Measurements from ENCODE around the gene HELB. TPM values are rescaled to one million over a fixed set of nuclear protein-coding genes. Genes with fewer than 3 reads are reported as not detected.

Gene HELB
- total RNA-seq, 1 experiment from 2014 or later: 4.1 TPM

DNA sequence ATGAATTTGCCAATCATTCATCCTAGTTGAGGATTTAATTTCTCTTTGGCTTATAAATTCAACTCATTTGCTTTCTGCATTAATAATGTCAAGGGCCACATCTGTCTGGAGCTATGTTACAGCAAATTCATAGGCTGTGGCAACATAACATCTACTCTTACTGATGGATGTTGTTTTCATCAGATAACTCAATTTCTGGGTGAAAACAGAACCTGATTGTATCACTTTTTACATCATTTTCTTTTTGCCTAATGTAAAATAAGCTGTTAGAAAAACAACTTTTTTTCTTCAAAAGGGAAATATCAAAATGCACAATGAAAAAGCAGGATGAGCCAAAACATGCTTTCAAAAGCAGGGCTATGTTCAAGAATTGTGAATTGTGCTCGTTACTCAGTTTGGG is 73.3 kb downstream of the HELB start:
- TF ChIP-seq EZH2 (IDR thresholded peaks at IDR 0.05; ENCODE audit: borderline replicate concordance, low read depth, low read length, poor library complexity, severe bottlenecking): no peak
- TF ChIP-seq, protein P1, sequence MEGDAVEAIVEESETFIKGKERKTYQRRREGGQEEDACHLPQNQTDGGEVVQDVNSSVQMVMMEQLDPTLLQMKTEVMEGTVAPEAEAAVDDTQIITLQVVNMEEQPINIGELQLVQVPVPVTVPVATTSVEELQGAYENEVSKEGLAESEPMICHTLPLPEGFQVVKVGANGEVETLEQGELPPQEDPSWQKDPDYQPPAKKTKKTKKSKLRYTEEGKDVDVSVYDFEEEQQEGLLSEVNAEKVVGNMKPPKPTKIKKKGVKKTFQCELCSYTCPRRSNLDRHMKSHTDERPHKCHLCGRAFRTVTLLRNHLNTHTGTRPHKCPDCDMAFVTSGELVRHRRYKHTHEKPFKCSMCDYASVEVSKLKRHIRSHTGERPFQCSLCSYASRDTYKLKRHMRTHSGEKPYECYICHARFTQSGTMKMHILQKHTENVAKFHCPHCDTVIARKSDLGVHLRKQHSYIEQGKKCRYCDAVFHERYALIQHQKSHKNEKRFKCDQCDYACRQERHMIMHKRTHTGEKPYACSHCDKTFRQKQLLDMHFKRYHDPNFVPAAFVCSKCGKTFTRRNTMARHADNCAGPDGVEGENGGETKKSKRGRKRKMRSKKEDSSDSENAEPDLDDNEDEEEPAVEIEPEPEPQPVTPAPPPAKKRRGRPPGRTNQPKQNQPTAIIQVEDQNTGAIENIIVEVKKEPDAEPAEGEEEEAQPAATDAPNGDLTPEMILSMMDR (conservative IDR thresholded peaks at IDR 0.05; ENCODE audit: low read depth, low read length): no peak
- H3K9me3 ChIP-seq (ENCODE audit: low read depth, low read length, poor library complexity, severe bottlenecking): no peaks in the 10 kb centered on the region
- no peak overlapping the region for H3K27ac ChIP-seq (ENCODE audit: low read depth, low read length, poor library complexity, severe bottlenecking)
- intact Hi-C loops (cut with micrococcal nuclease; ENCODE audit: unreplicated experiment): no loop called here
- POLR2A ChIA-PET (ENCODE audit: low non-redundant PET): no interaction called here
- H3K27me3 ChIP-seq (replicated peaks; ENCODE audit: insufficient read depth, low read depth, low read length, poor library complexity): no peaks in the 10 kb centered on the region
- no peaks in the 10 kb centered on the region for H3K36me3 ChIP-seq (ENCODE audit: insufficient read depth, low read length, poor library complexity, severe bottlenecking)
- BruUV-seq (replicated peaks): no TSS peak
- H3K4me1 ChIP-seq (ENCODE audit: insufficient read depth, low read length, poor library complexity, severe bottlenecking): peaks cover 1% of the 10 kb centered on the region
- H3K4me3 ChIP-seq (ENCODE audit: low read depth, low read length, poor library complexity, severe bottlenecking): no peak overlapping the region
- CTCF ChIA-PET: no interaction called here
- no peak for DNase-seq (ENCODE audit: low spot score)

DNA sequence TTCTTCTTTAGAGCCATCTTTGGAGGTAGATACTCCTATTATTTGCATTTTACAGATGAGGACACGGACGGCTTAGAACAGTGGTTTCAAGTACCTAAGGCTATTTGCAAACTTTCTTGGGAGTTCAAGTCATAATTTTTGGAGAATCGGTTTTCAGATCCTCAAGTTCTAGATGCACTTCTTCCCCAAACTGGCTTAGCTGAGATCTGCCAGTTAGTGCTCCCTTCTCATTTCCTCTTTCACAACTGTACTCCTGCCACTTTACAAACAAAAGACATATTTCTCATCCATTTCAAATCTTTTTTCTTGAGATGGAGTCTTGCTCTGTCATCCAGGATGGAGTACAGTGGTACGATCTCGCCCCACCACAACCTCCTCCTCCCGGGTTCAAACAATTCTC is 77.3 kb downstream of the HELB start:
- POLR2A ChIA-PET (ENCODE audit: low non-redundant PET): no interaction called here

DNA sequence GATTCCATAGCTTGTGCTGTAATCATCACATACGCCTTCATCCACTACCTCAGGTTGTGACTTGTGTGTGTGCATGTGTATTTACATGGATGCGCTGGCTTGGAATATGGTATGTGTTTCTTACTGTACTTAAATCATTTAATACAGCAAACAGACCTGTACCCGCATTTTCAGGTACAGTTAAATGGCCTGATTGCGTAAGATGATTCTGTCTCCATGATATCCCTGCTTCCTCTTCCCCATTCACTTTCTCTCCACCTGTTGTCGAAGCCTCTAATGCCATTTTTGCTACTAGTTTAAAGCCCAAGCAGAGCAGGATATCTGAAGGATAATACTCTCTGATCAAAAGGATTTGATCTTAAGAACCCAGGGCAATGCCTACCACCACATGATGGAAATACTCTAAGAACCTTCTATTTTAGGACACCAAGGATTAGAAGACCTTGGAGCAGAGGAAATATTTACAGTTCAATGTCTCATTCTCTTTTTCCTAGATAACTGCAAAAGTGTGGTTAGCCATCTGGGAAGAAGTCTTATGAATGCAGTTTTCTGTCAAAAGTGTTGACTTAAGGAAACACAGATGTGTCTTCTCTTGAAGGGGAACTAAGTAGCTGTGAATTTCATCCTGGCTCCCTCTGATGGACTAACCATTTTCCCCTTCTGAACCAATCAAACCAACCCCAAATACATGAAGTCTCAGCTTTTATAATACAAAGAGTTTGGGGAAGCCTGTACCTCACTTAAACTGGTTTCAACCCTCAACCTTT is 78.7 kb downstream of the HELB start:
- Histone ChIP-seq H3K4me1 (ENCODE audit: insufficient read depth, low read length, poor library complexity, severe bottlenecking) (no peaks in the 10 kb centered on the region), H3K27ac (ENCODE audit: low read depth, low read length, poor library complexity, severe bottlenecking) (no peak overlapping the region), H3K9me3 (ENCODE audit: low read depth, low read length, poor library complexity, severe bottlenecking) (no peaks in the 10 kb centered on the region), H3K4me3 (ENCODE audit: low read depth, low read length, poor library complexity, severe bottlenecking) (no peak overlapping the region), H3K36me3 (ENCODE audit: insufficient read depth, low read length, poor library complexity, severe bottlenecking) (no peaks in the 10 kb centered on the region), H3K27me3 (replicated peaks; ENCODE audit: insufficient read depth, low read depth, low read length, poor library complexity) (no peaks in the 10 kb centered on the region)
- ChIA-PET POLR2A (ENCODE audit: low non-redundant PET) (no interaction called here), CTCF (no interaction called here)
- TF ChIP-seq, protein P1 (conservative IDR thresholded peaks at IDR 0.05; ENCODE audit: low read depth, low read length): no peak
- TF ChIP-seq EZH2 (IDR thresholded peaks at IDR 0.05; ENCODE audit: borderline replicate concordance, low read depth, low read length, poor library complexity, severe bottlenecking): no peak
- no TSS peak for BruUV-seq (replicated peaks)
- no peak for DNase-seq (ENCODE audit: low spot score)
- intact Hi-C loops (cut with micrococcal nuclease; ENCODE audit: unreplicated experiment): no loop called here

More for the DNA sequence above, 77.3 kb downstream of the HELB start:
- BruUV-seq (replicated peaks): no TSS peak
- CTCF ChIA-PET: no interaction called here
- no peak for DNase-seq (ENCODE audit: low spot score)
- Histone ChIP-seq H3K4me3 (ENCODE audit: low read depth, low read length, poor library complexity, severe bottlenecking) (no peak overlapping the region), H3K4me1 (ENCODE audit: insufficient read depth, low read length, poor library complexity, severe bottlenecking) (no peaks in the 10 kb centered on the region), H3K9me3 (ENCODE audit: low read depth, low read length, poor library complexity, severe bottlenecking) (no peaks in the 10 kb centered on the region), H3K36me3 (ENCODE audit: insufficient read depth, low read length, poor library complexity, severe bottlenecking) (no peaks in the 10 kb centered on the region), H3K27ac (ENCODE audit: low read depth, low read length, poor library complexity, severe bottlenecking) (no peak overlapping the region), H3K27me3 (replicated peaks; ENCODE audit: insufficient read depth, low read depth, low read length, poor library complexity) (no peaks in the 10 kb centered on the region)
- intact Hi-C loops (cut with micrococcal nuclease; ENCODE audit: unreplicated experiment): no loop called here
- TF ChIP-seq, protein P1 (conservative IDR thresholded peaks at IDR 0.05; ENCODE audit: low read depth, low read length): no peak
- no peak for TF ChIP-seq EZH2 (IDR thresholded peaks at IDR 0.05; ENCODE audit: borderline replicate concordance, low read depth, low read length, poor library complexity, severe bottlenecking)

Measured in A673 (cell line).